ENCODE results near the gene PRKG1. TPM values are rescaled to one million over a fixed set of nuclear protein-coding genes. Genes with fewer than 3 reads are reported as not detected.

Gene PRKG1
- polyA plus RNA-seq, 3 donors, result not detected

GRCh38 chr10:51363415-51363814 is 289.1 kb downstream of the PRKG1 start:
- H3K4me1 Mint-ChIP-seq, result no peaks in the 10 kb centered on the region

DNA sequence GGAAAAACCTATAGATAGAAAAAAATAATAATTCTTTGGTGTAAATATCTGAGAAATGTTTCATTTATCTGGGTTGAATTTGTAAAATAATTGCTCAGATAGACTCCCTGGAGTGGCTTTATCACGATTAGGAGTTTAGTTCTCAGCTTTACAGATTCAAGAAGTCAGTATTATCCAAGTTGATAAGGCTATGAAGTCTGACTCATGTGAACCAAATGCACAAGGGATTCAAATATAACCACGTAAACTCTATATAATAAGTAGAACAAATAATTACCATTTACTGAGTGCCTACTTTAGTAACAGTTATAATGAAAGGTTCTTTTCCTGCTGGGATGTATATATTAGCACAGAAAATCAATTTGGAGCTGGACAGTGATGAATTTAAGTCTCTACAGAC is 290.4 kb downstream of the PRKG1 start:
- no CpG with 5 or more reads among the region's 2 CpGs for WGBS (ENCODE audit: insufficient coverage)
- no peak overlapping the region for H3K4me3 ChIP-seq (replicated peaks in 1 of 3; ENCODE audit: low read depth in 2 of 3, low read length in 3 of 3)
- H3K27ac ChIP-seq (ENCODE audit: low read depth in 1 of 2, low read length in 2 of 2), result no peak overlapping the region
- H2AFZ ChIP-seq (ENCODE audit: insufficient read depth, low read depth, low read length, poor library complexity, severe bottlenecking), result no peak overlapping the region
- no peaks in the 10 kb centered on the region for H3K36me3 Mint-ChIP-seq
- peaks cover 0 to 4% (median 2%) of the 10 kb centered on the region in 3 donors for H3K27me3 Mint-ChIP-seq (ENCODE audit: low read depth in 3 of 3)
- H3K9me3 ChIP-seq (replicated peaks in 1 of 2; ENCODE audit: control insufficient read depth in 1 of 2, insufficient read depth in 1 of 2, low read length in 2 of 2), result no peaks in the 10 kb centered on the region
- no peaks in the 10 kb centered on the region for H3K79me2 ChIP-seq (ENCODE audit: insufficient read depth, low read length)
- H3K4me3 Mint-ChIP-seq, result no peak overlapping the region
- H4K20me1 ChIP-seq (ENCODE audit: insufficient read depth, low read length), result no peaks in the 10 kb centered on the region
- no peaks in the 10 kb centered on the region for H3K36me3 ChIP-seq (replicated peaks in 1 of 2; ENCODE audit: control insufficient read depth in 1 of 2, insufficient read depth in 2 of 2, low read length in 2 of 2)
- H3K27me3 ChIP-seq (ENCODE audit: control insufficient read depth in 2 of 2, insufficient read depth in 2 of 2, low read length in 2 of 2), result no peaks in the 10 kb centered on the region
- DNase-seq, result no peak
- no peak overlapping the region for H3K9ac ChIP-seq (ENCODE audit: insufficient read depth, low read length, poor library complexity, severe bottlenecking)
- H3K4me1 ChIP-seq (ENCODE audit: control insufficient read depth in 1 of 2, insufficient read depth in 2 of 2, low read length in 2 of 2), result no peaks in the 10 kb centered on the region
- no peaks in the 10 kb centered on the region for H3K4me1 Mint-ChIP-seq
- no peak for TF ChIP-seq CTCF (IDR thresholded peaks at IDR 0.05)
- no peak overlapping the region for H3K4me2 ChIP-seq (replicated peaks; ENCODE audit: extremely low read depth, low read length, poor library complexity, severe bottlenecking)
- H3K9me3 Mint-ChIP-seq, result peaks cover 0 to 2% (median 0%) of the 10 kb centered on the region in 7 donors
- intact Hi-C loops (cut with micrococcal nuclease), result no loop called here
- no peak overlapping the region for H3K27ac Mint-ChIP-seq

More at GRCh38 chr10:51363415-51363814, 289.1 kb downstream of the PRKG1 start:
- H3K4me3 Mint-ChIP-seq, result no peak overlapping the region
- Histone ChIP-seq H2AFZ (ENCODE audit: insufficient read depth, low read depth, low read length, poor library complexity, severe bottlenecking) (no peak overlapping the region), H4K20me1 (ENCODE audit: insufficient read depth, low read length) (no peaks in the 10 kb centered on the region), H3K36me3 (replicated peaks in 1 of 2; ENCODE audit: control insufficient read depth in 1 of 2, insufficient read depth in 2 of 2, low read length in 2 of 2) (no peaks in the 10 kb centered on the region), H3K4me2 (replicated peaks; ENCODE audit: extremely low read depth, low read length, poor library complexity, severe bottlenecking) (no peak overlapping the region), H3K27ac (ENCODE audit: low read depth in 1 of 2, low read length in 2 of 2) (no peak overlapping the region), H3K9ac (ENCODE audit: insufficient read depth, low read length, poor library complexity, severe bottlenecking) (no peak overlapping the region), H3K4me3 (replicated peaks in 1 of 3; ENCODE audit: low read depth in 2 of 3, low read length in 3 of 3) (no peak overlapping the region), H3K4me1 (ENCODE audit: control insufficient read depth in 1 of 2, insufficient read depth in 2 of 2, low read length in 2 of 2) (no peaks in the 10 kb centered on the region), H3K27me3 (ENCODE audit: control insufficient read depth in 2 of 2, insufficient read depth in 2 of 2, low read length in 2 of 2) (no peaks in the 10 kb centered on the region), H3K9me3 (replicated peaks in 1 of 2; ENCODE audit: control insufficient read depth in 1 of 2, insufficient read depth in 1 of 2, low read length in 2 of 2) (no peaks in the 10 kb centered on the region), H3K79me2 (ENCODE audit: insufficient read depth, low read length) (no peaks in the 10 kb centered on the region)
- no peak for TF ChIP-seq CTCF (IDR thresholded peaks at IDR 0.05)
- peaks cover 0 to 4% (median 2%) of the 10 kb centered on the region in 3 donors for H3K27me3 Mint-ChIP-seq (ENCODE audit: low read depth in 3 of 3)
- no peak for DNase-seq
- peaks cover 0 to 2% (median 0%) of the 10 kb centered on the region in 7 donors for H3K9me3 Mint-ChIP-seq
- no CpG with 5 or more reads among the region's 4 CpGs for WGBS (ENCODE audit: insufficient coverage)
- H3K36me3 Mint-ChIP-seq, result no peaks in the 10 kb centered on the region
- intact Hi-C loops (cut with micrococcal nuclease), result no loop called here
- H3K27ac Mint-ChIP-seq, result no peak overlapping the region
